Measurements from ENCODE around the gene SLC6A9.

The SLC6A9 gene

DNA sequence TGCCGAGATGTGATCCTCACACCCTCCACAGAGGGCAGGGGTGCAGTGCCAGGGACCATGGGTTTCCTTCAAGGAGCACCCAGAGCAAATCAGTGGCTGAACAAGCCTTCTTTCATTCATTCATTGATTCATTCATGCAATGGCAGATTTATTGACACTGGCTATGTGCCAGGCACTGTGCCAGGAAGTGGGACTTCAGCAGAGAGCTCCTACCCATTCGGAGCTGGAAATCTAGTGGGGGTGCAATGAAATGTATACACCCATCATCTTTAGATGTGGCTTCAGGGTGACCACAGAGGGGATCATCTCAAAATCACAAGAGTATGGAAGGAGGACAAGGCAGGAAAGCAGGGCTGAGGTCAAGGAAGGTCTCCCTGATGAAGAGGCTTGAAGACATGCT lies 18.9 kb downstream of the SLC6A9 start:
- H3K4me3 ChIP-seq (ENCODE audit: low read depth, low read length), result no peak overlapping the region
- TF ChIP-seq, protein P1, sequence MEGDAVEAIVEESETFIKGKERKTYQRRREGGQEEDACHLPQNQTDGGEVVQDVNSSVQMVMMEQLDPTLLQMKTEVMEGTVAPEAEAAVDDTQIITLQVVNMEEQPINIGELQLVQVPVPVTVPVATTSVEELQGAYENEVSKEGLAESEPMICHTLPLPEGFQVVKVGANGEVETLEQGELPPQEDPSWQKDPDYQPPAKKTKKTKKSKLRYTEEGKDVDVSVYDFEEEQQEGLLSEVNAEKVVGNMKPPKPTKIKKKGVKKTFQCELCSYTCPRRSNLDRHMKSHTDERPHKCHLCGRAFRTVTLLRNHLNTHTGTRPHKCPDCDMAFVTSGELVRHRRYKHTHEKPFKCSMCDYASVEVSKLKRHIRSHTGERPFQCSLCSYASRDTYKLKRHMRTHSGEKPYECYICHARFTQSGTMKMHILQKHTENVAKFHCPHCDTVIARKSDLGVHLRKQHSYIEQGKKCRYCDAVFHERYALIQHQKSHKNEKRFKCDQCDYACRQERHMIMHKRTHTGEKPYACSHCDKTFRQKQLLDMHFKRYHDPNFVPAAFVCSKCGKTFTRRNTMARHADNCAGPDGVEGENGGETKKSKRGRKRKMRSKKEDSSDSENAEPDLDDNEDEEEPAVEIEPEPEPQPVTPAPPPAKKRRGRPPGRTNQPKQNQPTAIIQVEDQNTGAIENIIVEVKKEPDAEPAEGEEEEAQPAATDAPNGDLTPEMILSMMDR (IDR thresholded peaks at IDR 0.05; ENCODE audit: low read depth, low read length, missing control alignments), result no peak
- in situ Hi-C loops (cut with HindIII; ENCODE audit: low sequenced_read_pairs), result no loop called here
- no peak for DNase-seq (ENCODE audit: low read depth)

DNA sequence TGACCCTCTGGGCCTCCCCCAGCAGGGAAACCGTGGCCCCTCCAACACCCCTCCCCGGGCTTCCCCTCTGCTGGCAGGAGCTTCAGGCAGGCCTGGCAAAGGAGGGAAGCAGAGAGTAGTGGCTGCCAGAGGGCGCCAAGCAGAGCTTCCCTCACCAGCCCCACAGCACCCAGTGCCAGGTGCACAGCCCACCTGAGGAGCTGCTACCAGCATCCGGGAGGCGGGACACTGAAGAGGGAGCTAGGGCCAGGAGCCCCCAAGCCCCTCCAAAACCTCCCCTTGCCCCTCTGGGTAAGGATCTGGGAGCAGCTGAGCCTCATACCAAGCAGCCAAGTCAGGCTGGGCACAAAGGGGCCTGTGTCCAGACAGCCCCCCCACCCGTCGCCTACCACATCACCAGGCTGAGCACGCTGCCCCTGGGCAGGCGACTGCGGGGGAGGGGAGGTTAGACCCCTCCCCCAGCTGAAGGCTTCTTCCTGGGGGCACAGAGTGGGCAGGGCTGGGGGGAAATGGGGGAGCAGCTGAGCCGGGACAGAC lies 20.3 kb downstream of the SLC6A9 start:
- TF ChIP-seq, protein P1 (IDR thresholded peaks at IDR 0.05; ENCODE audit: low read depth, low read length, missing control alignments), result no peak
- no peak for DNase-seq (ENCODE audit: low read depth)
- H3K4me3 ChIP-seq (ENCODE audit: low read depth, low read length), result no peak overlapping the region
- in situ Hi-C loops (cut with HindIII; ENCODE audit: low sequenced_read_pairs), result no loop called here

DNA sequence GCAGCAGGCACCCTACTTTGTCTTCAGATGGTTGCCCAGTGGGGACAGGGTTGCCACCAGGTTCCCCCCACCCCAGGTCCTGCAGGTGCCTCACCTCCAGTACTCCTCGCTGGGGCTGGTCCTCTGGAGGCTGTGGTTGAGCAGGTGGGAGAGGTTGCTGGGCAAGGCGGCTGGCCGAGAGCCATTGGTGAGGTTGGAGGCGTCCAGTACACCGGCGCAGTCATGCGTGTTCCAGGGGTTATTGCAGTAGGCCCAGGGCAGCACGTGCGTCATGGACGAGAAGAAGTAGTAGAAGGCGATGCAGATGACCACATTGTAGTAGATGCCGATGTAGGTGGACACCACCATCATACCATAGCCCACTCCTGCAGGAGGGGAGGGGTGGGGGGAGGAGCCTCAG lies 23.0 kb downstream of the SLC6A9 start:
- no peak for DNase-seq (ENCODE audit: low read depth)
- TF ChIP-seq, protein P1 (IDR thresholded peaks at IDR 0.05; ENCODE audit: low read depth, low read length, missing control alignments), result no peak
- in situ Hi-C loops (cut with HindIII; ENCODE audit: low sequenced_read_pairs), result no loop called here
- H3K4me3 ChIP-seq (ENCODE audit: low read depth, low read length), result no peak overlapping the region

DNA sequence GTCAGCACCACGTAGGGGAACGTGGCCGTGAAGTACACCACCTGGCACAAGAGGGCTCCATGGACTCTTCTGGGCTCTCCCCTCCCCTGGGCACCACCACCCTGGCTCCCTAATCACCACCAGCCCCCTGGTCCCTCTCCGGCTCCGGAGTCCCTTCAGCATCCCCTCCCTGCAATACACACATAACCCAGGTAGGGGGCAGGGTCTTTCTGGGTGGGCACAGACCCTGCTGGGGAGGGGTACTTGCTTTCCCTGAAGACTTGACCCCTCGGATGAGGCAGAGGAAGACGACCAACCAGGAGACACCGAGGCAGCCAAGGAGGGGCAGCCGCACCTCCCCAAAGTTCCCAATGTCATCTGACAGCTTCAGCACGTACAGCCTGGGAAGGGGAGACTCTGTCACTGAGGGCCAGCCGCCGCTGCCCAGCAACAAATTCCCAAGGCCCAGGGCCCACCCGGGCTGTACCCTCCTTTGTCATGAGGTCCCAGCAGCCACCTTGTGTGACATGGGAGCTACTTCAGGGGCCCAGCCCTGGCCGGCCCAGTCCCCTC lies 28.6 kb downstream of the SLC6A9 start:
- H3K4me3 ChIP-seq (ENCODE audit: low read depth, low read length), result no peak overlapping the region
- DNase-seq (ENCODE audit: low read depth), result no peak
- in situ Hi-C loops (cut with HindIII; ENCODE audit: low sequenced_read_pairs), result no loop called here
- TF ChIP-seq, protein P1 (IDR thresholded peaks at IDR 0.05; ENCODE audit: low read depth, low read length, missing control alignments), result peak; percentile 36

DNA sequence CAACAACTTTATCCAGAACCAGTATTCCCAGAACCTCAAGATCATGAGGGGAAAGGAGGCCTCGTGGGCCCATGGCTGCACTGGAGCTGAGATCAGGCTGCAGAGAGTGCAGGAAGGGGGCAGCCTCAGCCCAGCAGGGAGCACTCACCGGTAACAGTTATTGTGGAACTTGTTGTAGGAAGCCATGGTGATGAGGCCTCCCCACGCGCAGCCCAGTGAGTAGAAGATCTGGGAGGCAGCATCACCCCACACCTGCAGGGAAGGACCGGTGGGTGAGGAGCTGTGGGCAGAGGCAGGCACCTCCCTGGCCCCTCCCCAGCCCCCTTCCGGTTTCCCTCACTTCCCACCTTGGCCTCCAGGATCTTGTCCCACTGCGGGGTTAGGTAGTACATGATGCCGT lies 29.1 kb downstream of the SLC6A9 start:
- H3K4me3 ChIP-seq (ENCODE audit: low read depth, low read length), result no peak overlapping the region
- DNase-seq (ENCODE audit: low read depth), result no peak
- in situ Hi-C loops (cut with HindIII; ENCODE audit: low sequenced_read_pairs), result no loop called here
- TF ChIP-seq, protein P1 (IDR thresholded peaks at IDR 0.05; ENCODE audit: low read depth, low read length, missing control alignments), result no peak

DNA sequence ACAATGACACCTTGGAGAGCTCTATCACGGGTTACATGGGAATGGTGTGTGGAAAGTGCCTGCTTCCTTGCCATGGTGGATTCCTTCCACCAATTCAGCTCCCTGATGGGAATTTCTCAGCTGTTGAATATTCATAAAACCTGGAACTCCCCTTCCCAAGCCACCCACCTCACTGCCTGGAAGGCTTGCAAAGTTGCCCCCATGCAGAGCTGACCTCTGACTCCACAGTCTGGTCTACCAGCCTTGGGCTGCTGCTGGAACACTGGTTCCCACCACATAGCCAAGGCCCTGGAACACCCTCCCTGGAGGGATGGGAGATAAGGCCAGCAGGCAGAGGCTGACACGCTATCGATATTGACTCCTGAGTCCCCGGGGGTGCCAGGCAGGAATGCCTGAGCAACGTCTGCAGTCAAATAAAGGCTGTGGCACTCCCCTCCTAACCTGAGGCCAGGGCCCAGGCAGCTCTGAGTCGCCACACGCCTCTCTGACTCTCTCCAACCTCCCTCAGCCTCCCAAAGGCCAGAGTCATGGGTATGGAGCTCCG lies 31.1 kb downstream of the SLC6A9 start:
- no peak for DNase-seq (ENCODE audit: low read depth)
- in situ Hi-C loops (cut with HindIII; ENCODE audit: low sequenced_read_pairs), result no loop called here

More for the DNA sequence above, 31.1 kb downstream of the SLC6A9 start:
- no peak overlapping the region for H3K4me3 ChIP-seq (ENCODE audit: low read depth, low read length)
- TF ChIP-seq, protein P1 (IDR thresholded peaks at IDR 0.05; ENCODE audit: low read depth, low read length, missing control alignments), result no peak
